IMR-90 (cell line): ENCODE results near the gene CSNK2A1. TPM values are rescaled to one million over a fixed set of nuclear protein-coding genes. Genes with fewer than 3 reads are reported as not detected.
"Not testable (repeated sequence)": the region's sequence is repeated elsewhere in the genome, so short reads cannot be mapped to it uniquely, and the experiment has no call there.

Experiments
- ATAC-seq: fragments of 200-7000 bp; cut with Tn5 transposase; 2 replicates; pipeline ENCODE4 v1.9.1; 2020; ENCODE audit warnings: low read depth, mild to moderate bottlenecking, moderate library complexity
- BruUV-seq: library from RNA; stranded (reverse); fragments of 400-500 nt; replicated peaks from 2 replicates; lab custom pipeline; 2021; lab: Mats Ljungman, UMichigan
- CTCF ChIA-PET: fragments of 300-600 bp; formaldehyde crosslinking; extraction: SDS; loops from one replicate; lab custom pipeline; 2021; ENCODE audit warnings: antibody characterized with exemption; lab: Yijun Ruan, JAX
- POLR2A ChIA-PET: fragments of 300-600 bp; sonication (Branson Sonifier 250); formaldehyde crosslinking; loops from one replicate; lab custom pipeline; 2022; ENCODE audit warnings: antibody characterized with exemption; ENCODE audit not compliant: unreplicated experiment; lab: Charles Lee
- DNase-seq: peaks from one replicate; pipeline ENCODE4 v3.0.0; 2013
- H2AFZ ChIP-seq: replicated peaks from 2 replicates; pipeline ENCODE3; 2013; ENCODE audit warnings: low read length, mild to moderate bottlenecking; ENCODE audit not compliant: poor library complexity
- H2AK5ac ChIP-seq: 2 replicates; pipeline ENCODE4 v1.6.1; 2013; ENCODE audit warnings: low read depth, low read length, inconsistent platforms
- H2AK9ac ChIP-seq: replicated peaks from 2 replicates; pipeline ENCODE3; 2013; ENCODE audit warnings: mild to moderate bottlenecking, low read depth, low read length, moderate library complexity; ENCODE audit not compliant: poor library complexity
- H2BK120ac ChIP-seq: 2 replicates; pipeline ENCODE4 v1.6.1; 2013; ENCODE audit warnings: low read depth, low read length, inconsistent platforms
- H2BK15ac ChIP-seq: 3 replicates; pipeline ENCODE4 v1.6.1; 2013; ENCODE audit warnings: low read depth, low read length, inconsistent platforms
- H2BK20ac ChIP-seq: 2 replicates; pipeline ENCODE4 v1.6.1; 2013; ENCODE audit warnings: low read depth, mild to moderate bottlenecking, inconsistent platforms, low read length, moderate library complexity
- H2BK5ac ChIP-seq: 2 replicates; pipeline ENCODE4 v1.6.1; 2013; ENCODE audit warnings: mild to moderate bottlenecking, low read depth, low read length, inconsistent platforms; ENCODE audit not compliant: poor library complexity, severe bottlenecking
- H3K14ac ChIP-seq: replicated peaks from 2 replicates; pipeline ENCODE4 v1.6.1; 2013; ENCODE audit warnings: low read depth, low read length, inconsistent platforms
- H3K18ac ChIP-seq: 2 replicates; pipeline ENCODE4 v1.6.1; 2013; ENCODE audit warnings: low read depth, low read length, control low read depth
- H3K23ac ChIP-seq: 2 replicates; pipeline ENCODE4 v1.6.1; 2013; ENCODE audit warnings: low read depth, low read length, inconsistent platforms
- H3K27ac ChIP-seq: 2 replicates; pipeline ENCODE4 v1.5.1; 2013; ENCODE audit warnings: mild to moderate bottlenecking, control low read depth, low read length; ENCODE audit not compliant: insufficient read depth
- H3K27me3 ChIP-seq: 2 replicates; pipeline ENCODE4 v1.6.1; 2013; ENCODE audit warnings: low read length; ENCODE audit not compliant: control insufficient read depth, insufficient read depth
- H3K36me3 ChIP-seq: 2 replicates; pipeline ENCODE4 v1.6.1; 2013; ENCODE audit warnings: low read length, mixed read lengths; ENCODE audit not compliant: control insufficient read depth, insufficient read depth
- H3K4ac ChIP-seq: 2 replicates; pipeline ENCODE4 v1.6.1; 2013; ENCODE audit warnings: low read depth, low read length, inconsistent platforms
- H3K4me1 ChIP-seq: 2 replicates; pipeline ENCODE4 v1.6.1; 2013; ENCODE audit warnings: low read length, mixed read lengths; ENCODE audit not compliant: control insufficient read depth, insufficient read depth
- H3K4me2 ChIP-seq: 2 replicates; pipeline ENCODE4 v1.6.1; 2013; ENCODE audit warnings: low read depth, mild to moderate bottlenecking, control low read depth, low read length, moderate library complexity
- H3K4me3 ChIP-seq: 2 replicates; pipeline ENCODE4 v1.5.1; 2013; ENCODE audit warnings: low read depth, mild to moderate bottlenecking, control low read depth, low read length, moderate library complexity; ENCODE audit not compliant: insufficient read depth
- H3K56ac ChIP-seq: 2 replicates; pipeline ENCODE4 v1.6.1; 2013; ENCODE audit warnings: low read length, inconsistent platforms; ENCODE audit not compliant: insufficient read depth; ENCODE audit errors: extremely low read depth
- H3K79me1 ChIP-seq, 2 experiments: 2 replicates each; pipeline ENCODE4 v1.6.1; 2013; ENCODE audit warnings: low read length in 2 of 2, inconsistent platforms in 1 of 2, low read depth in 1 of 2
- H3K9ac ChIP-seq: 2 replicates; pipeline ENCODE4 v1.6.1; 2013; ENCODE audit warnings: low read depth, low read length, control low read depth
- H3K9me1 ChIP-seq: 2 replicates; pipeline ENCODE4 v1.6.1; 2013; ENCODE audit warnings: low read length, inconsistent platforms; ENCODE audit not compliant: insufficient read depth
- H3K9me3 ChIP-seq: 2 replicates; pipeline ENCODE4 v1.6.1; 2013; ENCODE audit warnings: low read length; ENCODE audit not compliant: control insufficient read depth, insufficient read depth
- H4K20me1 ChIP-seq: 2 replicates; pipeline ENCODE4 v1.6.1; 2013; ENCODE audit warnings: low read length, inconsistent platforms; ENCODE audit not compliant: insufficient read depth
- H4K5ac ChIP-seq: 2 replicates; pipeline ENCODE4 v1.6.1; 2013; ENCODE audit warnings: mild to moderate bottlenecking, low read depth, low read length, control low read depth
- H4K8ac ChIP-seq, 2 experiments: 2 replicates each; pipeline ENCODE4 v1.6.1; 2013; ENCODE audit warnings: low read depth in 2 of 2, low read length in 2 of 2, control low read depth in 1 of 2, inconsistent platforms in 1 of 2
- H4K91ac ChIP-seq: 2 replicates; pipeline ENCODE4 v1.6.1; 2013; ENCODE audit warnings: low read depth, low read length, inconsistent platforms; ENCODE audit not compliant: insufficient read depth
- WGBS, 2 experiments: methylation state at CpG; one replicate each; pipeline versions ENCODE4 v1.1.5 to v1.1.7; 2013; ENCODE audit warnings: missing lambda C conversion rate in 2 of 2; ENCODE audit not compliant: insufficient read length in 1 of 2; ENCODE audit errors: extremely low coverage in 2 of 2; 5-methylcytosine and 5-hydroxymethylcytosine counted together
- dilution Hi-C: fragments of 300-500 bp; cut with HindIII; formaldehyde crosslinking; loops from one replicate; pipeline ENCODE4 v1.14.3; 2018; ENCODE audit warnings: low sequenced_read_pairs; ENCODE audit not compliant: unreplicated experiment
- in situ Hi-C: fragments of 300-500 bp; cut with MboI; formaldehyde crosslinking; loops from 3 replicates; pipeline ENCODE4 v1.14.3; 2019; ENCODE audit warnings: low sequenced_read_pairs, inconsistent platforms, mixed read lengths
- intact Hi-C: fragments of 100-400 bp; cut with micrococcal nuclease; formaldehyde crosslinking; loops from 2 replicates; pipeline ENCODE4 v1.10.0; 2022
- polyA plus RNA-seq, 3 experiments: library from polyadenylated mRNA; depleted of rRNA; stranded (reverse); fragments of >200 nt; gene quantifications; 2 replicates each; pipeline ENCODE4 v1.2.3, GENCODE V29; 2012; ENCODE audit warnings: low replicate concordance in 1 of 3
- total RNA-seq: library from RNA; depleted of rRNA; stranded (reverse); fragments of >200 nt; gene quantifications from 2 replicates; pipeline ENCODE4 v1.2.3, GENCODE V29; 2012

CSNK2A1 gene
- total and polyA plus RNA-seq, 2 of the 4 experiments (the other 2 are of a cell fraction): 86.3 to 151 TPM

DNA sequence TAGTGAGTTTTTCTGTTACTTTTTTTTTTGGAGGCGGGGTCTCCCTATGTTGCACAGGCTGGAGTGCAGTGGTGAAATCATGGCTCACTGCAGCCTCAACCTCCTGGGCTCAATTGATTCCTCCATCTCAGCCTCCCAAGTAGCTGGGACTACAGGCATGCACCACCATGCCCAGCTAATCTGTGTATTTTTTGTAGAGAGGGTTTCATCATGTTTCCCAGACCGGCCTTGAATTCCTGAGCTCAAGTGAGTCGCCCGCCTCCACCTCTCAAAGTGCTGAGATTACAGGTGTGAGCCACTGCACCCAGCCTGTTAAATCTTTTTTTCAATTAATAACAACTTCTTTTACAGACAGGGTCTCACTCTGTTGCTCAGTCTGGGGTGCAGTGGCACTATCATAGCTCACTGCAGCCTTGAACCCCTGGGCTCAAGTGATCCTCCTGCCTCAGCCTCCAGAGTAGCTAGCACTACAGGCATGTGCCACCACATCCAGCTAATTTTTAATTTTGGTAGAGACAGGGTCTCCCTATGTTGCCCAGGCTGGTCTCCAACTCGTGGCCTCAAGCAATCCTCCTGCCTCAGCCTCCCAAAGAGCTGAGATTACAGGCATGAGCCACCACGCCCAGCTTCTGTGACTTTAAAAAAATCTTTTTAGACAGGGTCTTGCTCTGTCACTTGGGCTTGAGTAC is 66.9 kb downstream of the CSNK2A1 start:
- H3K4me3 ChIP-seq, H4K20me1 ChIP-seq, H3K4me2 ChIP-seq, H4K8ac ChIP-seq, H3K27ac ChIP-seq, DNase-seq, H2AFZ ChIP-seq, H2BK20ac ChIP-seq, H3K4me1 ChIP-seq, H3K18ac ChIP-seq, H3K9ac ChIP-seq, H3K9me3 ChIP-seq, intact Hi-C loops, BruUV-seq, H3K27me3 ChIP-seq, H3K4ac ChIP-seq, ATAC-seq, H3K56ac ChIP-seq, H4K91ac ChIP-seq, H2AK5ac ChIP-seq, H3K14ac ChIP-seq, H2BK120ac ChIP-seq, H2BK15ac ChIP-seq, H3K23ac ChIP-seq, dilution Hi-C loops, H4K5ac ChIP-seq, H2AK9ac ChIP-seq, H2BK5ac ChIP-seq: not testable (repeated sequence)
- POLR2A ChIA-PET: interaction anchor here (0.6 kb wide), 2 partner anchors 173 to 289 kb away, joined by 3 to 5 read pairs; no protein-coding TSS in a partner anchor
- CTCF ChIA-PET: interaction anchor here (0.6 kb wide), 1 partner anchor 38 kb away, joined by 3 read pairs; no protein-coding TSS in a partner anchor
- WGBS, 2 experiments: 95% methylated on average over 3 of the region's 6 CpGs; no CpG with 5 or more reads in 1 of the 2 experiments
- H3K79me1 ChIP-seq: peaks cover 0 to 22% of the 10 kb centered on the region in 2 experiments; a peak in 2 of 4 replicates
- in situ Hi-C loops: loop anchor here (5.0 kb wide), 1 partner anchor 124 kb away; no protein-coding TSS in a partner anchor
- H3K36me3 ChIP-seq: peaks cover 14% of the 10 kb centered on the region
- peaks cover 18% of the 10 kb centered on the region for H3K9me1 ChIP-seq
